ENCODE measurements around the gene CEACAM20.
"Not testable (repeated sequence)": the region's sequence is repeated elsewhere in the genome, so short reads cannot be mapped to it uniquely, and the experiment has no call there.

CEACAM20 gene

DNA sequence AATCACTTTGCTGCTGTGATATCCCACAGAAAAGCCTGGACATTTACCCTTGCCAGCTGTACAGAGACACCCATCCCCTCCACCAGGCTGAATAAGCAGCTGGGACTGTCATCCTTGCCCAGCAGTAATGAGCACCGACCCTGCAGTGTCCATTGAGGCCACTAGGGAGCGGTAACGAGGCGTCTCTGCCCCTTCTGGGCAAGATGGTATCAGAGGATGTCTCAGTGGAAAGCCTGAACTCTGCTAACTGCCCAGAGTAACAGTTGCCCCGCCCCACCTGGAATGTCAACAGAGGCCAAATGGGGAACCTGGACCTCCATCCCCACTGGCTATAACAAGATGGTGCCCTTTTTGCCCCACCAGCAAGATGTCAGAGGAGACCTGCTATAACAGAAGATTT, 22.8 kb upstream of the CEACAM20 start:
- Histone ChIP-seq H3K36me3 (no peaks in the 10 kb centered on the region), H3K4me3 (ENCODE audit: low read depth, low read length) (no peak overlapping the region), H3K9me3 (no peaks in the 10 kb centered on the region), H3K27me3 (no peaks in the 10 kb centered on the region; the same call in 1 of the 2 replicates), H3K4me1 (no peaks in the 10 kb centered on the region)
- DNase-seq, result peak; percentile 49
- TF ChIP-seq, protein P1, sequence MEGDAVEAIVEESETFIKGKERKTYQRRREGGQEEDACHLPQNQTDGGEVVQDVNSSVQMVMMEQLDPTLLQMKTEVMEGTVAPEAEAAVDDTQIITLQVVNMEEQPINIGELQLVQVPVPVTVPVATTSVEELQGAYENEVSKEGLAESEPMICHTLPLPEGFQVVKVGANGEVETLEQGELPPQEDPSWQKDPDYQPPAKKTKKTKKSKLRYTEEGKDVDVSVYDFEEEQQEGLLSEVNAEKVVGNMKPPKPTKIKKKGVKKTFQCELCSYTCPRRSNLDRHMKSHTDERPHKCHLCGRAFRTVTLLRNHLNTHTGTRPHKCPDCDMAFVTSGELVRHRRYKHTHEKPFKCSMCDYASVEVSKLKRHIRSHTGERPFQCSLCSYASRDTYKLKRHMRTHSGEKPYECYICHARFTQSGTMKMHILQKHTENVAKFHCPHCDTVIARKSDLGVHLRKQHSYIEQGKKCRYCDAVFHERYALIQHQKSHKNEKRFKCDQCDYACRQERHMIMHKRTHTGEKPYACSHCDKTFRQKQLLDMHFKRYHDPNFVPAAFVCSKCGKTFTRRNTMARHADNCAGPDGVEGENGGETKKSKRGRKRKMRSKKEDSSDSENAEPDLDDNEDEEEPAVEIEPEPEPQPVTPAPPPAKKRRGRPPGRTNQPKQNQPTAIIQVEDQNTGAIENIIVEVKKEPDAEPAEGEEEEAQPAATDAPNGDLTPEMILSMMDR (IDR thresholded peaks at IDR 0.05; ENCODE audit: low read depth, low read length), result peak; percentile 71

DNA sequence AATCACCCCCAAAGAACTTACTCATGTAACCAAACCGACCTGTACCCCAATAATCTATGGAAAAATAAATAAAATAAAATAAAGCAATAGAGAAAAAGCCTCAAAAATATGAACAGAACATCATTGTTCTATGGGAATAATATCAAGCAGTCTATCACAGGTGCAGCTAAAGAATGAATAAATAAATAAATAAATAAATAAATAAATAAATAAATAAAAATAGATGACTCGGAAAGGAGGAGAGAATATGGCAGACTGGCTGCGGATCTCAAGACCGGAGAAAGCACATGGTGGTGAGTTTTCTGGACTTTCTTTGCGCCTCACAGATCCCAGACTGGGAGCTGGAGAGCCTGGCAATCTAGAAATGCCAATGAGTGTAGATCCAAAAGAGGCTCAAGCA, 22.4 kb upstream of the CEACAM20 start:
- TF ChIP-seq, protein P1 (IDR thresholded peaks at IDR 0.05; ENCODE audit: low read depth, low read length), result no peak
- no peaks in the 10 kb centered on the region for H3K9me3 ChIP-seq
- no peak for DNase-seq
- H3K36me3 ChIP-seq, result no peaks in the 10 kb centered on the region
- H3K4me1 ChIP-seq, result no peaks in the 10 kb centered on the region
- no peaks in the 10 kb centered on the region for H3K27me3 ChIP-seq
- no peak overlapping the region for H3K4me3 ChIP-seq (ENCODE audit: low read depth, low read length)

DNA sequence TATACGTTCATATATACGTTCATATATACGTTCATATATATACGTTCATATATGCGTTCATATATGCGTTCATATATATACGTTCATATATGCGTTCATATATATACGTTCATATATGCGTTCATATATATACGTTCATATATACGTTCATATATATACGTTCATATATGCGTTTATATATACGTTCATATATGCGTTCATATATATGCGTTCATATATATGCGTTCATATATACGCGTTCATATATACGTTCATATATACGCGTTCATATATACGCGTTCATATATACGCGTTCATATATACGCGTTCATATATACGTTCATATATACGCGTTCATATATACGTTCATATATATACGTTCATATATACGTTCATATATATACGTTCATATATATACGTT, 21.5 kb upstream of the CEACAM20 start:
- not testable (repeated sequence) for DNase-seq, H3K4me1 ChIP-seq

DNA sequence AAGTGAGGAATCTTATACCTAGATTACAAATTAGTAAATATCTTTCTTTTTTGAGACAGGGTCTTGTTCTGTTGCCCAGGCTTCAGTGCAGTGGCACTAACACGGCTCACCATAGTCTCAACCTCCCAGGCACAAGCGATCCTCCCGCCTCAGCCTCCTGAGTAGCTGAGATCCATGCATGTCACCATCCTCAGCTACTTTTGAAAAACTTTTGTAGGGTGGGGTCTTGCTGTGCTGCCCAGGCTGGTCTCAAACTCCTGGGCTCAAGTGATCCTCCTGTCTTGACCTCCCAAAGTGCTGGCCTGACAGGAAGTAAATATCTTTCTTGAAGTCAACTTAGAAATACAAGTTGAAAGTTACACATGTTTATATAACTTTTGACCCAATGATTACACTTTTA, 20.0 kb upstream of the CEACAM20 start:
- Histone ChIP-seq H3K36me3 (no peaks in the 10 kb centered on the region), H3K27me3 (no peaks in the 10 kb centered on the region), H3K4me3 (ENCODE audit: low read depth, low read length) (no peak overlapping the region), H3K4me1 (no peaks in the 10 kb centered on the region), H3K9me3 (no peaks in the 10 kb centered on the region)
- TF ChIP-seq, protein P1 (IDR thresholded peaks at IDR 0.05; ENCODE audit: low read depth, low read length), result no peak
- DNase-seq, result no peak

More for the DNA sequence above, 21.5 kb upstream of the CEACAM20 start:
- H3K9me3 ChIP-seq; H3K4me3 ChIP-seq (ENCODE audit: low read depth, low read length); H3K27me3 ChIP-seq; H3K36me3 ChIP-seq: not testable (repeated sequence)

DNA sequence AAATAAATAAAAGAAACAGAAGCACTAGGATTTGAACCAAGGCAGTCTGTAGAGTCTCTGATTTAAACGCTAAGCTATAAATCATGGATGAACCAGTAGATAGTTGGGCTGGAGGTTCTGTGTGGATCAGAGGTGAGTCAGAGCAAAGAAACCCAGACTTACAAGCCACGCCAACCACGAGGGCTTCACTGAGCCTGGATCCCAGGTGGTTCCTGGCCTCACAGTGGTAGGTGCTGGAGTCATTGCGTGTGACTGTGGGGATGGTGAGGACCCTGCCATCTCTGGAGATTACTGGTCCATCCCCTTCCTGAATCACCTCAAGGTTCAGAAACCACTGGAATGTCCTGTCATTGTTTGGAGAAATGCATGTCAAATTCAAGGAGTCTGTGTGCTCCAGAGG, 19.3 kb upstream of the CEACAM20 start:
- H3K4me1 ChIP-seq, result no peaks in the 10 kb centered on the region
- H3K36me3 ChIP-seq, result no peaks in the 10 kb centered on the region
- no peaks in the 10 kb centered on the region for H3K9me3 ChIP-seq
- no peaks in the 10 kb centered on the region for H3K27me3 ChIP-seq
- no peak overlapping the region for H3K4me3 ChIP-seq (ENCODE audit: low read depth, low read length)
- TF ChIP-seq, protein P1 (IDR thresholded peaks at IDR 0.05; ENCODE audit: low read depth, low read length), result no peak
- DNase-seq, result no peak

DNA sequence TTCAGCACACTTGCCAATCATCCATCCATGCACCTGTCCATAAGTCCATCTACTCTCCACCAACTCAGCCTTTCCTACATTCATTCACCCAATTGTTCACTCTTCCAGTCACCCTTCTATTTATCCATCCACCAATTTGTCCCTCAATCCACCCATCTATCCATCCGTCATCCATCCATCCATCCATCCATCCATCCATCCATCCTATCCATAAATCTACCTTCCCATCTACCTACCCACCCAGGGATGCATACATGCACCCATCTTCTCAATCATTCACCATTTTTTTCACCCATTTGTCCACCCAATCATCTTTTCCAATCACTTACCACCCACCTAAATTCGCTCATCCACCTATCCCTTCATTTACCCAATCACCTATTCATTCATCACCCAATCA, 14.6 kb upstream of the CEACAM20 start:
- no peaks in the 10 kb centered on the region for H3K9me3 ChIP-seq
- H3K36me3 ChIP-seq, result no peaks in the 10 kb centered on the region
- H3K27me3 ChIP-seq, result no peaks in the 10 kb centered on the region
- no peaks in the 10 kb centered on the region for H3K4me1 ChIP-seq
- TF ChIP-seq, protein P1 (IDR thresholded peaks at IDR 0.05; ENCODE audit: low read depth, low read length), result no peak
- H3K4me3 ChIP-seq (ENCODE audit: low read depth, low read length), result no peak overlapping the region
- DNase-seq, result no peak

DNA sequence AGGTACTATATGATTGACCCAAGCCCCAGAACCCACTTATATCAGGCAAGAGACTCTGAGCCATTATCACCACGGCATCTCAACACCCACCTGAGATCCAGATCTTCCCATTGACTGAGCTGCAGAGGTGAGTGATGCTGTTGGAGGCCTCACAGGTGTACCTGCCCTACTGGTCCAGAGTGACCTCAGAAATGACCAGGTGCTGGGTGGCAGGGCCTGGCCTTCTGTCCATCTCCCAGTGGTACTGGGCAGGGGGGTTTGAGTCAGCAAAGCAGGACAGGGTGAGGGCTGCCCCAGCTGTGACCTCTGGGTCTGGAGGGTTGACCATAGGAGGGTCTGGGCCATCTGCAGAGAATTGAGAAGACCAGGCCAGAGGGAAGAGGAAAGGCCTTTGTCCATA, 13.2 kb upstream of the CEACAM20 start:
- no peak overlapping the region for H3K4me3 ChIP-seq (ENCODE audit: low read depth, low read length)
- no peaks in the 10 kb centered on the region for H3K4me1 ChIP-seq
- no peaks in the 10 kb centered on the region for H3K36me3 ChIP-seq
- no peaks in the 10 kb centered on the region for H3K9me3 ChIP-seq
- no peaks in the 10 kb centered on the region for H3K27me3 ChIP-seq
- TF ChIP-seq, protein P1 (IDR thresholded peaks at IDR 0.05; ENCODE audit: low read depth, low read length), result no peak
- no peak for DNase-seq

Measured in BE2C (cell line).